Body of pancreas (tissue), 4 donors: Measurements from ENCODE around the gene POLR1E. TPM values are rescaled to one million over a fixed set of nuclear protein-coding genes. Genes with fewer than 3 reads are reported as not detected.
"Not testable (repeated sequence)": the region's sequence is repeated elsewhere in the genome, so short reads cannot be mapped to it uniquely, and the experiment has no call there.

Experiments
- ATAC-seq: fragments of 150-250 bp; one replicate; pipeline ENCODE4 v1.9.1; 2016
- DNase-seq, 4 donors: peaks; one replicate each; pipeline ENCODE4 v3.0.0-alpha.2; 2019
- H3K27ac ChIP-seq, 4 donors: fragments of 200-600 bp; sonication (generic); 1 replicate in 3 of 4; 2 replicates in 1 of 4; pipeline versions ENCODE4 v1.5.1 to v1.6.1; 2016 to 2019; ENCODE audit warnings: mild to moderate bottlenecking in 1 of 4, mixed read lengths in 1 of 4, moderate library complexity in 1 of 4
- H3K27me3 ChIP-seq, 2 donors: fragments of 200-600 bp; sonication (generic); one replicate each; pipeline ENCODE4 v1.6.0; 2016; ENCODE audit warnings: mild to moderate bottlenecking in 1 of 2
- H3K36me3 ChIP-seq, 2 donors: fragments of 200-600 bp; sonication (generic); replicated peaks in 1 of 2; 2 replicates each; pipeline ENCODE4 v1.5.1; 2016; ENCODE audit warnings: low read depth in 2 of 2; ENCODE audit not compliant: insufficient read depth in 1 of 2
- H3K4me1 ChIP-seq: fragments of 200-600 bp; sonication (generic); one replicate; pipeline ENCODE4 v1.6.0; 2016
- H3K4me3 ChIP-seq, 2 donors: fragments of 200-600 bp; sonication (generic); 1 replicate in 1 of 2; 2 replicates in 1 of 2; pipeline ENCODE4 v1.5.1; 2016 to 2019
- H3K9me3 ChIP-seq, 3 donors: fragments of 200-600 bp; sonication (generic); 1 replicate in 2 of 3; 2 replicates in 1 of 3; pipeline ENCODE4 v1.5.1; 2016
- POLR2A ChIP-seq, 3 donors: fragments of 450-650 bp; IDR thresholded peaks; one replicate each; pipeline ENCODE4 v1.6.1; 2016; ENCODE audit warnings: antibody characterized with exemption in 3 of 3, mild to moderate bottlenecking in 2 of 3
- WGBS, 2 donors: methylation state at CpG; one replicate each; pipeline ENCODE4 v1.1.5; 2017; 5-methylcytosine and 5-hydroxymethylcytosine counted together
- intact Hi-C: fragments of 100-400 bp; cut with DNase I; formaldehyde crosslinking; loops from one replicate; pipeline ENCODE4 v1.15.1; 2023
- total RNA-seq, 2 donors: library from RNA; depleted of rRNA; stranded (reverse); fragments of >200 nt; gene quantifications; one replicate each; pipeline ENCODE4 v1.1.0, GENCODE V29; 2016
- TF ChIP-seq, protein P1 (sequence below), 7 experiments: fragments of 450-650 bp in 4 of 7; fragments of 200-600 bp in 3 of 7; sonication (generic) in 3 of 7; IDR thresholded peaks; one replicate each; pipeline ENCODE4 v1.5.1; 2016 to 2019; ENCODE audit warnings: antibody characterized with exemption in 7 of 7

Gene POLR1E
- total RNA-seq, 2 donors from 2014 or later = 9.6 to 15.0 TPM

DNA sequence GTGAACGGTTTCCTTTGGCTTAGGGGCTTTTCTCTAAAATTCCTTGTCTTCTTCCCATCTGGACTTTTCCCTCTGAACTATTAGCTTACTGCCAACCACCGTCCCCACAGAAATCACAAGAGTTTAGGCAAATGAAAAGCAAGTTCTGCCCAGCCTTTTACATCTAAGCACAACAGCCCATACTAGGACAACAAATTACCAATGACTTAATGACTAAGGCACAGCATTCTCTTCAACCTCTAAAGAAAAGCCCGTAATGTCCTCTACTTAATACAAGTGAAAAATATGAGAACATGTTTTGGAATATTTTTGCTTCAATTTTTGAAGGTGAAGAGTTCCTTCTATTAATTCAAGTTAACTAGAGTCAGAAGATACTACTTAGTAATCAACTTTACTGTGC, 21.7 kb upstream of the POLR1E start:
- H3K27ac ChIP-seq = peak overlapping the region in 3 of 4 donors; percentile 96 to 99 (median 98)
- H3K4me3 ChIP-seq = peak overlapping the region; percentile 73 to 96
- 16 to 20% methylated on average over 3 of the region's 3 CpGs for WGBS, 2 donors
- no peaks in the 10 kb centered on the region for H3K27me3 ChIP-seq
- DNase-seq = no peak
- no peaks in the 10 kb centered on the region for H3K9me3 ChIP-seq
- TF ChIP-seq, protein P1, sequence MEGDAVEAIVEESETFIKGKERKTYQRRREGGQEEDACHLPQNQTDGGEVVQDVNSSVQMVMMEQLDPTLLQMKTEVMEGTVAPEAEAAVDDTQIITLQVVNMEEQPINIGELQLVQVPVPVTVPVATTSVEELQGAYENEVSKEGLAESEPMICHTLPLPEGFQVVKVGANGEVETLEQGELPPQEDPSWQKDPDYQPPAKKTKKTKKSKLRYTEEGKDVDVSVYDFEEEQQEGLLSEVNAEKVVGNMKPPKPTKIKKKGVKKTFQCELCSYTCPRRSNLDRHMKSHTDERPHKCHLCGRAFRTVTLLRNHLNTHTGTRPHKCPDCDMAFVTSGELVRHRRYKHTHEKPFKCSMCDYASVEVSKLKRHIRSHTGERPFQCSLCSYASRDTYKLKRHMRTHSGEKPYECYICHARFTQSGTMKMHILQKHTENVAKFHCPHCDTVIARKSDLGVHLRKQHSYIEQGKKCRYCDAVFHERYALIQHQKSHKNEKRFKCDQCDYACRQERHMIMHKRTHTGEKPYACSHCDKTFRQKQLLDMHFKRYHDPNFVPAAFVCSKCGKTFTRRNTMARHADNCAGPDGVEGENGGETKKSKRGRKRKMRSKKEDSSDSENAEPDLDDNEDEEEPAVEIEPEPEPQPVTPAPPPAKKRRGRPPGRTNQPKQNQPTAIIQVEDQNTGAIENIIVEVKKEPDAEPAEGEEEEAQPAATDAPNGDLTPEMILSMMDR (IDR thresholded peaks at IDR 0.05) = no peak
- TF ChIP-seq POLR2A (IDR thresholded peaks at IDR 0.05) = no peak
- H3K4me1 ChIP-seq = peaks cover 33% of the 10 kb centered on the region
- intact Hi-C loops = no loop called here
- ATAC-seq = no peak
- H3K36me3 ChIP-seq = no peaks in the 10 kb centered on the region

DNA sequence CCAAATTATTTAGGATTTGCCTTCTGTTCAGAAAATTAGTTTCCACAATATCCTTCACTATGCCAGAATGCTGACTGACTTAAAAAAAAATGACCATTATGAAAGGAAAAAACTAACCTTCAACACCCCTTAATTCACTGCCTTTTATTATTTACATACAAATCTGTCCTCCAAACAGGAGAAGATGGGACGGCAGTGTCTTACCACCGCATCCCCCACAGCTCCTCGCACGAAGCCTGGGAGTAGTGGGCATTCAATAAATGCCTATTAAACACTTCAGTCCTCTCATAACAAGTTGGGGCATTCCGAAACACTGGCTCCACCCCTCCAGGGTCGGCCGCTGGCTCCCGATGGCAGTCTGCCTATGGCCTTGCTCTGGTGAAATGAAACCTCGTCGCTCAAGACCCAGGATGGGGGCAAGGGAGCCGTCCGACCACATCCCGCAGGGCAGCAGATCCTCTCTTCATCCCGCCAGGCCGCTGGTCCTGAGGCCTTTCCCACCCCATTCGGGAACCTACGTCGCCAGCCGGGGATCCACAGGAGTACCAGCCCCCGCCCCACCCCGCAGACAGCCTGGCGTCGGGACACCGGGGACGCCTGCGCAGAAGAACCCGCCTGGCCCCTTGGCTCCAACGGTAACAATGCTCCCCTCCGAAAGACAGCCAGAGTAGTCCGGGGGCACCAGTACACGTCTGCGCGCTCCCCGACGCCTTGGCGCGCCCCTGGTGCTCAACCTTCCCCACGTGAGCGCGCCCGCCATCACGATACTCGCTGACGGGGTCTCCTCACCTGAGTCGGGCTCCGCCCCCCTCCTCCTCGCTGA, 21.1 kb upstream of the POLR1E start:
- peak; percentile 27 for ATAC-seq
- WGBS, 2 donors = 0% methylated on average over 13 to 45 of the region's 47 CpGs
- Histone ChIP-seq H3K27me3 (no peaks in the 10 kb centered on the region), H3K4me1 (peaks cover 33% of the 10 kb centered on the region), H3K9me3 (no peaks in the 10 kb centered on the region), H3K36me3 (no peaks in the 10 kb centered on the region), H3K4me3 (peak overlapping the region; percentile 73 to 96), H3K27ac (peak overlapping the region; percentile 96 to 99 (median 98))
- DNase-seq = peak; percentile 77 to 82 (median 78)
- intact Hi-C loops = no loop called here
- TF ChIP-seq, protein P1 (IDR thresholded peaks at IDR 0.05) = peak in 1 of 7 experiments; percentile 8
- TF ChIP-seq POLR2A (IDR thresholded peaks at IDR 0.05) = peak; percentile 32 to 78 (median 72)

DNA sequence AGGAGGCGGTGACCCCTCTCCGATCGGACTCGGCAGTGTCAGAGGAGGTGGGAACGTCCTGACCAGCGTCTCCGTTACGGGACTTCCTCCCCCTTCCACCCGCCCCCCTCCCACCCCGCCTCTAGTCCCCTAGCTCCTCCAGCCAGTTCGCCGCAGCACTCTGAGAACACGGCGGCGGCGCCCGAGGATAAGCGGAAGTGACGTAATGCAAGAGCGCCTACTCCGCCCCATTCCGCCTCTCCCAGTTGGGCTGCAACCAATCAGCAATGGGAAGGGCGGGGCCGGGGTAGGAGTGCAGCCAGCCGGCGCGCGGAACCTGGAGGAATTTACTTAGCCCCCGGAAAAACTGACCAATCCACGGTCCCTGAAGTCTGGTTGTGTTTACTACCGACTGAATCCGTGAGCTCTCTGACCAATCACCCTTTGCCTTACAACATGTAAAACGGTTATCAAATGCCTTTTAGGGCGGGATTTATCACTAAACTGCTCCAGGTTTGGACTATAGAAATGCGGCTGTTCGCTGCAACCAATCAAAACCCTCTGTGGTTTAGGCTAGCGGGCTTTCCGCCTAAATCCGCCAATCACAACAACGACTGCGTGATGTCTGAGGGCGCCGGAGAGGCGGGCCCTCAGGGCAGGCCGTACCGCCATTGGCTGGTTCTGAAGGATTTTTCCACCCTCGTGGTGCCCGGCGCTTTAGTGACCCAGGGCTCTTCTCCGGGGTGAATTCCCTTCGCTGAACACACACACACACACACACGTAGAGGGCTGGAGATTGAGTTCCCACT, 20.3 kb upstream of the POLR1E start, which contains the start of gene ZBTB5:
TSS of gene ZBTB5 (minus strand) at position 202 of the 788 bp plus-strand sequence. CDS start 22,899 bp downstream, outside the sequence.
- DNase-seq (peak; percentile 98 to 99 (median 99)), ATAC-seq (peak; percentile 90)
- 0% methylated on average over 51 of the region's 52 CpGs; no CpG with 5 or more reads in 1 of the 2 donors for WGBS, 2 donors
- H3K36me3 ChIP-seq = no peaks in the 10 kb centered on the region
- intact Hi-C loops = no loop called here
- no peaks in the 10 kb centered on the region for H3K27me3 ChIP-seq
- peak within 1 kb of the TSS; percentile 73 to 96 for H3K4me3 ChIP-seq
- H3K4me1 ChIP-seq = peaks cover 33% of the 10 kb centered on the region
- TF ChIP-seq POLR2A (IDR thresholded peaks at IDR 0.05) = peak in 2 of 3 donors; percentile 86 to 91
- TF ChIP-seq, protein P1 (IDR thresholded peaks at IDR 0.05) = peak in 1 of 7 experiments; percentile 5
- peak within 1 kb of the TSS; percentile 96 to 99 (median 98) for H3K27ac ChIP-seq
- H3K9me3 ChIP-seq = no peaks in the 10 kb centered on the region

DNA sequence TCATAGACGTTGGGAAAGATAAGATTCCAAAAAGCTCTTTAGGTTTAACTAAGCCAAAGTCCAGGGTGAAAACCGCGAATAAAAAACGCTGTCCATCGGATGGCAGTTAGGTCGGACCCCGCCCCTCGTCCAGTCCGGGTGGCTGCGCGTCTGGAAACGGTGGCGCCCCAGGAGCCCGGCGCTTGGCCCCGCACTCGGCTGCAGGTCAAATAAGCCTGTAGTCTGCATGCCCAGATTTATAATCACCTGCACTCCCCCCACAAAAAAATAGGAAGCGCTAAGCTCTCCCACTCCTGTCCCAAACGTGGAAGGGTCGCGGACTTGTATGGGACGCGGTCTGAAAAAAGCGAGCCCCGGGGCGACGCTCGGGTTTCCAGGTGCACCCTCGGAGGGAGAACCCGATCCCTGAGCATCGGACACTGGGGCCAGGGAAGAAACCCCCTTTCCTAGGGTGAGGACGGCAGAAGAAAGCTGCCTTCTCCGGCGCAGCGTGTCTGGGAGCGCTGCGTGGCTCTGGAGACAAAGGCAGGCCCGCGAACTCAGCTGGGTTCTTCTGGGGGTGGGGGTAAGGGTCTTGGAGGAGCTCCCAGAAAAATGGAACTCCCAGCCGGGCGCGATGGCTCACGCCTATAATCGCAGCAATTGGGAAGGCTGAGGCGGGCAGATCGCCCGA, 19.6 kb upstream of the POLR1E start:
- WGBS, 2 donors = 0% methylated on average over 30 to 47 of the region's 47 CpGs
- Histone ChIP-seq H3K27me3 (no peaks in the 10 kb centered on the region), H3K9me3 (no peaks in the 10 kb centered on the region), H3K4me3 (peak overlapping the region; percentile 2 to 23), H3K4me1 (peaks cover 33% of the 10 kb centered on the region), H3K27ac (peak overlapping the region; percentile 96 to 99 (median 98)), H3K36me3 (no peaks in the 10 kb centered on the region)
- intact Hi-C loops = no loop called here
- peak; percentile 41 to 89 (median 82) for DNase-seq
- TF ChIP-seq POLR2A (IDR thresholded peaks at IDR 0.05) = peak; percentile 38 to 68 (median 61)
- TF ChIP-seq, protein P1 (IDR thresholded peaks at IDR 0.05) = no peak
- peak; percentile 21 for ATAC-seq

DNA sequence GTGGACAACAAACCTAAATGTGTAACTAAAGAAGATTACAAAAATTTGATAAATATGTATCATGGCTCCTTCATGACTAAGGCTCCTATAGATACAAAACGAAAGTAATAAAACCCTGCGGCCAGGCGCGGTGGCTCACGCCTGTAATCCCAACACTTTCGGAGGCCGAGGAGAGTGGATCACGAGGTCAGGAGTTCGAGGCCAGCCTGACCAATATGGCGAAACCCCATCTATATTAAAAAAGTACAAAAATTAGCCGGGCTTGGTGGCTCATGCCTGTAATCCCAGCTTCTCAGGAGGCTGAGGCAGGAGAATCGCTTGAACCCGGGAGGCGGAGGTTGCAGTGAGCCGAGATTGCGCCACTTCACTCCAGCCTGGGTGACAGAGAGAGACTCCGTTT, 18.2 kb upstream of the POLR1E start:
- intact Hi-C loops, DNase-seq, H3K36me3 ChIP-seq: not testable (repeated sequence)

More for the DNA sequence above, 18.2 kb upstream of the POLR1E start:
- 93 to 97% methylated on average over 17 of the region's 17 CpGs for WGBS, 2 donors
- H3K4me3 ChIP-seq, H3K27me3 ChIP-seq, ATAC-seq, H3K27ac ChIP-seq, H3K9me3 ChIP-seq: not testable (repeated sequence)
- peaks cover 26% of the 10 kb centered on the region for H3K4me1 ChIP-seq
